H1 (cell line): ENCODE measurements around the gene WDR6. TPM values are rescaled to one million over a fixed set of nuclear protein-coding genes. Genes with fewer than 3 reads are reported as not detected.

Experiments
- CTCF ChIA-PET: fragments of 300-600 bp; sonication (Branson Sonifier 250); formaldehyde crosslinking; loops from one replicate; lab custom pipeline; 2021; ENCODE audit not compliant: partially characterized antibody; lab: Charles Lee
- POLR2A ChIA-PET: fragments of 300-600 bp; sonication (Branson Sonifier 250); formaldehyde crosslinking; loops from one replicate; lab custom pipeline; 2021; ENCODE audit warnings: inconsistent platforms; ENCODE audit not compliant: partially characterized antibody; lab: Charles Lee
- DNase-seq, 2 experiments: peaks; one replicate each; pipeline versions ENCODE4 v3.0.0 to v3.0.0-alpha.2; 2010 to 2022; ENCODE audit warnings: low spot score in 2 of 2, low read depth in 1 of 2, mixed read lengths in 1 of 2
- FAIRE-seq: peaks from 2 replicates; lab custom pipeline; 2011; peaks lifted over from hg19 to GRCh38; lab: Jason Lieb, UNC
- H2AFZ ChIP-seq: 2 replicates; pipeline ENCODE4 v1.8.1; 2012; ENCODE audit warnings: low read length, inconsistent platforms
- H2AK5ac ChIP-seq: 2 replicates; pipeline ENCODE4 v1.6.1; 2013; ENCODE audit warnings: low read depth, low read length
- H2BK120ac ChIP-seq: replicated peaks from 2 replicates; pipeline ENCODE3; 2013; ENCODE audit warnings: low read depth, low read length, inconsistent platforms
- H2BK12ac ChIP-seq: 2 replicates; pipeline ENCODE4 v1.6.1; 2013; ENCODE audit warnings: low read depth, low read length
- H2BK15ac ChIP-seq: 2 replicates; pipeline ENCODE4 v1.6.1; 2013; ENCODE audit warnings: low read length
- H2BK20ac ChIP-seq: 2 replicates; pipeline ENCODE4 v1.6.1; 2013; ENCODE audit warnings: low read length
- H2BK5ac ChIP-seq: 2 replicates; pipeline ENCODE4 v1.6.1; 2013; ENCODE audit warnings: low read depth, low read length
- H3K14ac ChIP-seq: 2 replicates; pipeline ENCODE4 v1.6.1; 2013; ENCODE audit warnings: inconsistent platforms; ENCODE audit not compliant: insufficient read length
- H3K18ac ChIP-seq: 2 replicates; pipeline ENCODE4 v1.6.1; 2013; ENCODE audit warnings: low read length; ENCODE audit errors: extremely low read depth
- H3K23ac ChIP-seq: 2 replicates; pipeline ENCODE4 v1.6.1; 2013; ENCODE audit warnings: inconsistent platforms; ENCODE audit not compliant: insufficient read length
- H3K23me2 ChIP-seq: 2 replicates; pipeline ENCODE4 v1.6.1; 2013; ENCODE audit warnings: low read depth, low read length
- H3K27ac ChIP-seq: 2 replicates; pipeline ENCODE4 v1.6.1; 2011; ENCODE audit warnings: low read depth, low read length, inconsistent platforms
- H3K27me3 ChIP-seq, 4 experiments: replicated peaks in 1 of 4; 1 replicate in 1 of 4; 2 replicates in 3 of 4; pipeline versions ENCODE4 v1.6.1 to v1.8.1; 2011 to 2013; ENCODE audit warnings: low read length in 3 of 4, mild to moderate bottlenecking in 3 of 4, inconsistent platforms in 2 of 4, mixed read lengths in 2 of 4, moderate library complexity in 1 of 4; ENCODE audit not compliant: control insufficient read depth in 3 of 4, insufficient read depth in 3 of 4; ENCODE audit errors: extremely low read depth in 1 of 4
- H3K36me3 ChIP-seq, 4 experiments: 2 replicates each; pipeline versions ENCODE4 v1.6.1 to v1.8.1; 2011 to 2013; ENCODE audit warnings: mild to moderate bottlenecking in 4 of 4, low read length in 3 of 4, moderate library complexity in 2 of 4, control low read depth in 1 of 4, inconsistent platforms in 1 of 4; ENCODE audit not compliant: insufficient read depth in 4 of 4, control insufficient read depth in 2 of 4
- H3K4ac ChIP-seq: replicated peaks from 2 replicates; pipeline ENCODE3; 2013; ENCODE audit warnings: low read length, low read depth, mixed read lengths, inconsistent platforms; ENCODE audit not compliant: insufficient read length
- H3K4me1 ChIP-seq, 4 experiments: replicated peaks in 1 of 4; 1 replicate in 1 of 4; 2 replicates in 3 of 4; pipeline versions ENCODE4 v1.6.1 to v1.8.1; 2011 to 2013; ENCODE audit warnings: low read length in 3 of 4, inconsistent platforms in 2 of 4, mixed read lengths in 1 of 4; ENCODE audit not compliant: insufficient read depth in 4 of 4, control insufficient read depth in 3 of 4
- H3K4me2 ChIP-seq, 2 experiments: 2 replicates each; pipeline versions ENCODE4 v1.6.1 to v1.8.1; 2011 to 2013; ENCODE audit warnings: low read depth in 2 of 2, low read length in 2 of 2, control low read depth in 1 of 2, inconsistent platforms in 1 of 2, mild to moderate bottlenecking in 1 of 2; ENCODE audit not compliant: insufficient read depth in 1 of 2
- H3K4me3 ChIP-seq, 4 experiments: fragments of 200-600, 300-600 bp in 1 of 4; sonication (generic), shearing (Covaris generic), sonication (Bioruptor Twin) in 1 of 4; 2 replicates each; pipeline versions ENCODE4 v1.5.1 to v1.8.1; 2011 to 2016; ENCODE audit warnings: low read length in 4 of 4, low read depth in 3 of 4, control low read depth in 2 of 4, inconsistent platforms in 2 of 4, mild to moderate bottlenecking in 2 of 4, mixed read lengths in 1 of 4, moderate library complexity in 1 of 4; ENCODE audit not compliant: insufficient read depth in 2 of 4; ENCODE audit errors: extremely low read depth in 1 of 4
- H3K56ac ChIP-seq: replicated peaks from 2 replicates; pipeline ENCODE3; 2013; ENCODE audit warnings: low read depth, mild to moderate bottlenecking, mixed read lengths, low read length, inconsistent platforms; ENCODE audit not compliant: insufficient read length
- H3K79me1 ChIP-seq: 2 replicates; pipeline ENCODE4 v1.6.1; 2013; ENCODE audit warnings: low read depth, low read length, control low read depth
- H3K79me2 ChIP-seq, 2 experiments: 2 replicates each; pipeline versions ENCODE4 v1.6.1 to v1.8.1; 2012 to 2013; ENCODE audit warnings: low read length in 2 of 2, mild to moderate bottlenecking in 2 of 2, inconsistent platforms in 1 of 2; ENCODE audit not compliant: insufficient read depth in 2 of 2, control insufficient read depth in 1 of 2
- H3K9ac ChIP-seq, 4 experiments: replicated peaks in 1 of 4; 1 replicate in 1 of 4; 2 replicates in 3 of 4; pipeline versions ENCODE4 v1.6.1 to v1.8.1; 2011 to 2013; ENCODE audit warnings: low read depth in 3 of 4, low read length in 3 of 4, control low read depth in 2 of 4, mild to moderate bottlenecking in 2 of 4, moderate library complexity in 2 of 4, inconsistent platforms in 1 of 4; ENCODE audit errors: extremely low read depth in 1 of 4
- H3K9me3 ChIP-seq, 2 experiments: 2 replicates each; pipeline versions ENCODE4 v1.6.1 to v1.8.1; 2012 to 2013; ENCODE audit warnings: mild to moderate bottlenecking in 2 of 2, moderate library complexity in 2 of 2, control low read depth in 1 of 2, inconsistent platforms in 1 of 2, low read depth in 1 of 2, low read length in 1 of 2, mixed read lengths in 1 of 2; ENCODE audit not compliant: insufficient read depth in 2 of 2
- H4K20me1 ChIP-seq, 2 experiments: replicated peaks in 1 of 2; 2 replicates each; pipeline versions ENCODE3 to v1.8.1; 2011 to 2013; ENCODE audit warnings: inconsistent platforms in 2 of 2, low read length in 2 of 2, mild to moderate bottlenecking in 1 of 2; ENCODE audit not compliant: insufficient read depth in 2 of 2, control insufficient read depth in 1 of 2
- H4K5ac ChIP-seq: 2 replicates; pipeline ENCODE4 v1.6.1; 2013; ENCODE audit warnings: low read length, low read depth, mixed read lengths, inconsistent platforms; ENCODE audit not compliant: insufficient read length
- H4K8ac ChIP-seq: 2 replicates; pipeline ENCODE4 v1.8.0; 2013; ENCODE audit warnings: mild to moderate bottlenecking, moderate library complexity, low read length, inconsistent platforms; ENCODE audit not compliant: insufficient read depth; ENCODE audit errors: extremely low read depth
- H4K91ac ChIP-seq: replicated peaks from 2 replicates; pipeline ENCODE3; 2013; ENCODE audit warnings: low read length, mixed read lengths, inconsistent platforms; ENCODE audit not compliant: insufficient read length
- BACH1 ChIP-seq: IDR thresholded peaks from 2 replicates; pipeline ENCODE4 v1.6.1; 2012; ENCODE audit warnings: low read length, improper control_type of control experiment
- CHD1 ChIP-seq: IDR thresholded peaks from 2 replicates; pipeline ENCODE4 v1.6.1; 2012; ENCODE audit warnings: low read depth, low read length, improper control_type of control experiment
- E2F6 ChIP-seq: IDR thresholded peaks from 2 replicates; pipeline ENCODE4 v1.6.1; 2012; ENCODE audit warnings: inconsistent platforms
- GABPA ChIP-seq: IDR thresholded peaks from 2 replicates; pipeline ENCODE4 v1.6.1; 2011; ENCODE audit warnings: mild to moderate bottlenecking, low read length, moderate library complexity, borderline replicate concordance; ENCODE audit not compliant: insufficient read depth
- JUND ChIP-seq: IDR thresholded peaks from 2 replicates; pipeline ENCODE4 v1.6.1; 2011; ENCODE audit warnings: mild to moderate bottlenecking, improper control_type of control experiment, low read length
- POLR2AphosphoS5 ChIP-seq: IDR thresholded peaks from 2 replicates; pipeline ENCODE4 v1.6.1; 2011; ENCODE audit warnings: low read depth, low read length
- POU5F1 ChIP-seq: IDR thresholded peaks from 2 replicates; pipeline ENCODE4 v1.6.1; 2011; ENCODE audit warnings: low read depth, mild to moderate bottlenecking, low read length, moderate library complexity
- ZNF274 ChIP-seq: IDR thresholded peaks from 2 replicates; pipeline ENCODE4 v1.7.0; 2012; ENCODE audit warnings: low read length, borderline replicate concordance; ENCODE audit errors: extremely low read depth
- WGBS, 2 experiments: shearing (Covaris generic) in 1 of 2; methylation state at CpG; one replicate each; pipeline versions ENCODE4 v1.1.6 to v1.1.7; 2013 to 2015; ENCODE audit warnings: low lambda C conversion rate in 2 of 2, mixed read lengths in 2 of 2, inconsistent platforms in 1 of 2, low coverage in 1 of 2, missing lambda C conversion rate in 1 of 2; ENCODE audit not compliant: insufficient replicate concordance in 2 of 2, insufficient coverage in 1 of 2, insufficient read length in 1 of 2; ENCODE audit errors: extremely low coverage in 1 of 2, missing lambda C conversion rate in 1 of 2; 5-methylcytosine and 5-hydroxymethylcytosine counted together
- polyA plus RNA-seq, 7 experiments: library from polyadenylated mRNA; depleted of rRNA in 3 of 7; stranded (reverse) in 5 of 7; unstranded in 2 of 7; fragments of >200 nt in 5 of 7; fragments of 200-250 nt in 2 of 7; gene quantifications; 1 replicate in 5 of 7; 2 replicates in 1 of 7; 4 replicates in 1 of 7; pipeline versions ENCODE4 v1.2.1 to v1.2.3, GENCODE V29; 2011 to 2013; ENCODE audit warnings: missing spikeins in 2 of 7, mixed read lengths in 2 of 7
- total RNA-seq: library from RNA; stranded (reverse); fragmentation: NEBNext Ultra II Directional; extraction: Animal tissue kit (Norgen Biotek cat#: 25700); gene quantifications from 2 replicates; pipeline ENCODE4 v1.2.1, GENCODE V29; 2021
- TF ChIP-seq, protein P1 (sequence below), 3 experiments: IDR thresholded peaks; 1 replicate in 2 of 3; 2 replicates in 1 of 3; pipeline versions ENCODE4 v1.5.1 to v1.6.1; 2011; ENCODE audit warnings: low read length in 3 of 3, mild to moderate bottlenecking in 3 of 3, inconsistent platforms in 2 of 3, low read depth in 1 of 3, moderate library complexity in 1 of 3; ENCODE audit not compliant: insufficient read depth in 1 of 3; ENCODE audit errors: control extremely low read depth in 1 of 3

Gene WDR6
- total and polyA plus RNA-seq, 2 of the 8 experiments (the other 6 are each of a cell fraction or from before 2014, with no cell fraction given), result 180 to 257 TPM

DNA sequence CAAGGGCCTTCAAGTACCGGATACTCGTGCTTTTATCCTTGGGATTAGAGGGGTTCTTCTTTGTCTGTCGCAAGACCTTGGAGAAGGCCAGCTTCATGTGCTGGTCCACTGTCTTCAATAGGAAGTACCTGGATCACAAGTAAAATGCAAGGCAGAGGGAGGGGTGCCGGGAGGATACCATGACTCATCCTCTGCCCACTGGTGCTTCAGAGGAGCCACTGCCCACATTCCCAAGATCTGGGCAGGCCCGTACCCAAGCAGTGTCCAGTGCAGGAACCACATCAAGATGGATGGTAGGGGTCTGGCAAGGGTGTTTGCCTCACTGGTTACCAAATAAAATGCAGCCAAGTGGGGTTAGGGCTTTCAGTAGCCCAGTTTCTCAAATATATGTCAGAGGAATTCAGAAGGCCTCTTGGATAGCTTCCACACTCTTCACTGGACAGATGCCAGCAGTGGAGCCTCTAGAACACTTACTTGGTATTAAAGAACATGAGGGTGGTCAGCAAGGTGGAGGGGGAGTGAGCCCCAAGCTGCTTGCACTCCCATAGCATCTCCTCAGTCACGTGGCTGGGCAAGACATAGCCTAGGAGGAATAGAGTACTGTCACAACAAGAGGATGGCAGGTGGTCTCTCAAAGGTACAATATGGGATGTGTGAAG lies 25.6 kb downstream of the WDR6 start:
- no peak overlapping the region for H2AK5ac ChIP-seq
- H3K4me2 ChIP-seq, result no peak overlapping the region
- H2AFZ ChIP-seq, result no peak overlapping the region
- H4K20me1 ChIP-seq, result peaks cover 7 to 12% of the 10 kb centered on the region in 2 experiments
- H3K9ac ChIP-seq, result no peak overlapping the region
- POLR2A ChIA-PET, result interaction anchor here (0.7 to 5.5 kb wide), 5 partner anchors 10 to 371 kb away, joined by 3 to 41 read pairs (median 3); partner anchors contain the start of gene NDUFAF3
- H3K27ac ChIP-seq, result no peak overlapping the region
- H2BK120ac ChIP-seq, result no peak overlapping the region
- no peaks in the 10 kb centered on the region for H3K27me3 ChIP-seq
- H3K18ac ChIP-seq, result no peak overlapping the region
- H3K79me2 ChIP-seq, result peaks cover 4 to 12% of the 10 kb centered on the region in 2 experiments; a peak in 3 of 4 replicates
- no peak overlapping the region for H2BK5ac ChIP-seq
- no peak overlapping the region for H4K8ac ChIP-seq
- no peak overlapping the region for H3K23ac ChIP-seq
- H2BK20ac ChIP-seq, result no peak overlapping the region
- H3K14ac ChIP-seq, result no peak overlapping the region
- no peak overlapping the region for H3K56ac ChIP-seq
- peaks cover 7% of the 10 kb centered on the region for H3K23me2 ChIP-seq
- H3K9me3 ChIP-seq, result no peaks in the 10 kb centered on the region
- H4K5ac ChIP-seq, result no peak overlapping the region
- H3K36me3 ChIP-seq, result peaks cover 20 to 50% (median 34%) of the 10 kb centered on the region in 4 experiments
- no peak overlapping the region for H2BK12ac ChIP-seq
- FAIRE-seq (no peak), DNase-seq (no peak)
- H2BK15ac ChIP-seq, result no peak overlapping the region
- WGBS, 2 experiments, result 92% methylated on average over 6 of the region's 6 CpGs; no CpG with 5 or more reads in 1 of the 2 experiments
- no peak overlapping the region for H3K4ac ChIP-seq
- H3K4me3 ChIP-seq, result no peak overlapping the region
- H3K4me1 ChIP-seq, result peaks cover 0 to 8% (median 6%) of the 10 kb centered on the region in 4 experiments; a peak in 5 of 7 replicates
- H3K79me1 ChIP-seq, result peaks cover 8% of the 10 kb centered on the region
- no peak overlapping the region for H4K91ac ChIP-seq
- CTCF ChIA-PET, result interaction anchor here (0.6 to 2.4 kb wide), 5 partner anchors 11 to 61 kb away, joined by 3 to 9 read pairs (median 5); partner anchors contain the start of genes NDUFAF3 and QRICH1
- TF ChIP-seq, protein P1, sequence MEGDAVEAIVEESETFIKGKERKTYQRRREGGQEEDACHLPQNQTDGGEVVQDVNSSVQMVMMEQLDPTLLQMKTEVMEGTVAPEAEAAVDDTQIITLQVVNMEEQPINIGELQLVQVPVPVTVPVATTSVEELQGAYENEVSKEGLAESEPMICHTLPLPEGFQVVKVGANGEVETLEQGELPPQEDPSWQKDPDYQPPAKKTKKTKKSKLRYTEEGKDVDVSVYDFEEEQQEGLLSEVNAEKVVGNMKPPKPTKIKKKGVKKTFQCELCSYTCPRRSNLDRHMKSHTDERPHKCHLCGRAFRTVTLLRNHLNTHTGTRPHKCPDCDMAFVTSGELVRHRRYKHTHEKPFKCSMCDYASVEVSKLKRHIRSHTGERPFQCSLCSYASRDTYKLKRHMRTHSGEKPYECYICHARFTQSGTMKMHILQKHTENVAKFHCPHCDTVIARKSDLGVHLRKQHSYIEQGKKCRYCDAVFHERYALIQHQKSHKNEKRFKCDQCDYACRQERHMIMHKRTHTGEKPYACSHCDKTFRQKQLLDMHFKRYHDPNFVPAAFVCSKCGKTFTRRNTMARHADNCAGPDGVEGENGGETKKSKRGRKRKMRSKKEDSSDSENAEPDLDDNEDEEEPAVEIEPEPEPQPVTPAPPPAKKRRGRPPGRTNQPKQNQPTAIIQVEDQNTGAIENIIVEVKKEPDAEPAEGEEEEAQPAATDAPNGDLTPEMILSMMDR (IDR thresholded peaks at IDR 0.05; ENCODE audit: control extremely low read depth in 1 of 3, insufficient read depth in 1 of 3, low read depth in 1 of 3, low read length in 3 of 3), result no peak
- TF ChIP-seq E2F6 (no peak), BACH1 (no peak), POU5F1 (no peak), GABPA (no peak), POLR2AphosphoS5 (no peak), ZNF274 (no peak), JUND (no peak), CHD1 (no peak)
